ENCODE results near the gene BBC3.

BBC3 gene

GRCh38 chr19:47188507-47189033, 42.4 kb downstream of the BBC3 start:
- no peak for DNase-seq

- DNase-seq = no peak
Observed at GRCh38 chr19:47187797-47188196, 43.2 kb downstream of the BBC3 start.

GRCh38 chr19:47187335-47187655, 43.7 kb downstream of the BBC3 start:
- DNase-seq = no peak

- DNase-seq = no peak
Observed at GRCh38 chr19:47186446-47187334, 44.3 kb downstream of the BBC3 start.

GRCh38 chr19:47183601-47184000, 47.4 kb downstream of the BBC3 start:
- no peak for DNase-seq

- no peak for DNase-seq
Observed at GRCh38 chr19:47179653-47180310, 51.2 kb downstream of the BBC3 start.

- DNase-seq = no peak
Observed at GRCh38 chr19:47176627-47177090, 54.3 kb downstream of the BBC3 start.

- DNase-seq = no peak
Observed at GRCh38 chr19:47176071-47176626, 54.9 kb downstream of the BBC3 start.

- DNase-seq = no peak
Observed at GRCh38 chr19:47172666-47173455, 58.1 kb downstream of the BBC3 start.
